HTR-8/SVneo (cell line): ENCODE data around the gene PROM2.

Source experiments
- DNase-seq: peaks from one replicate; pipeline ENCODE4 v3.0.0; 2011; ENCODE audit warnings: low spot score, mixed read lengths; ENCODE audit not compliant: insufficient read length
- FAIRE-seq: peaks from 2 replicates; lab custom pipeline; 2011; peaks lifted over from hg19 to GRCh38; lab: Jason Lieb, UNC

Gene PROM2

DNA sequence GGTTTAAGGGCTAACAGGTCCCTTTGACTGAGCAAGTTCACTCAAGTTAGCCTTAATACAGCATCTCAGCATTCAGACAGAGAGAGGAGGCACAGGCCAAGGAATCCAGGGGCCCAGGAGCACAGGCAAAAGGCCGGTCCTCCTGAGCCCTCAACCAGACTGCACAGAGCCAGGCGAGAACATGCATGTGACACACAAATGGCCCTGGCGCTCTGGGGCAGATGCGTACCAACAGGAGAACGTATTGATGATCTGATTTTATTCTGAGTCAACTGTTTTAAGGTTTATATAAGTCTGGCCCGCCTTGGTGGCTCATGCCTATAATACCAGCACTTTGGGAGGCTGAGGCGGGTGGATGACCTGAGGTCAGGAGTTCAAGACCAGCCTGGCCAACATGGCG, 57.8 kb downstream of the PROM2 start:
- no peak for DNase-seq
- no peak for FAIRE-seq

DNA sequence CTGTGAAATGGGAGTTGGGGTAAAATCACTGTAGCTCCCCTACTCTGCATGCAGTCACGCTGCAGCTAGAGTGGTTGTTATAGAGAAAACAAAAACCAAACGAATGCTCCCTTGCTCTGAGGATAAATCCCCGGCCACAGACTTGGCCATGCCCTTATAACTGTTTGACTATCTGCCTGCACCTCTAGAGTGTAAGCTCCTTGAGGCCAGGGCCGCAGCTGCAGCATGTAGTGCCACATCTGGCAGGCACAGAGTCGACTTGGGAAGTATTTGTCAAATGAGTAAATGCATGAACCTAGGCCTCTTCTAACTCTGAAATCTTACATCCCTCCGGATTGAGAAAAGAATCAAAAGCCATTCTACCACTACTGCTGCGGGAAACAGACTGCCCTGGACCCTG, 58.8 kb downstream of the PROM2 start:
- FAIRE-seq (peak; percentile 69), DNase-seq (no peak)

DNA sequence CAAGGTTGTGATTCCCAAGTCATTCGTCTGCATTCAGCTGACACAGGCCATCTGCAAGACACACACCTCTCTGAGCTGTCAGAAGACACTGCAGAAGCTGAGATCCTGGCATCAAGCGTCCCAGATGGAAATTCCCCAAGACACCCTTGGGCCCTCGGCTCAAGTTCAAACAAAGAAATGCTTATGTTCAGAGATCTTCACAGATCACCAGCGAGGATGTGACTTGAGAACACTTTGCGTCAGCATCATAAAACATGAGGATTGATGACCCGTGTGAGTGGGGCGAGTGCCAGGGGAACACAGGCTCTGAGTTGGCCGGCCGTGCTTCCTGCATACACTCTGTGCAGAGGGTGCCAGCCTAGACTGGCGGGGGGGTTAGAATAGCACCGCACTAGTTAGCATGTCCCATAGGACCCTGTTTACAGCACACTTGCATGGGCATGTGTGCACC, 59.7 kb downstream of the PROM2 start:
- DNase-seq (peak; percentile 83), FAIRE-seq (peak; percentile 99)

DNA sequence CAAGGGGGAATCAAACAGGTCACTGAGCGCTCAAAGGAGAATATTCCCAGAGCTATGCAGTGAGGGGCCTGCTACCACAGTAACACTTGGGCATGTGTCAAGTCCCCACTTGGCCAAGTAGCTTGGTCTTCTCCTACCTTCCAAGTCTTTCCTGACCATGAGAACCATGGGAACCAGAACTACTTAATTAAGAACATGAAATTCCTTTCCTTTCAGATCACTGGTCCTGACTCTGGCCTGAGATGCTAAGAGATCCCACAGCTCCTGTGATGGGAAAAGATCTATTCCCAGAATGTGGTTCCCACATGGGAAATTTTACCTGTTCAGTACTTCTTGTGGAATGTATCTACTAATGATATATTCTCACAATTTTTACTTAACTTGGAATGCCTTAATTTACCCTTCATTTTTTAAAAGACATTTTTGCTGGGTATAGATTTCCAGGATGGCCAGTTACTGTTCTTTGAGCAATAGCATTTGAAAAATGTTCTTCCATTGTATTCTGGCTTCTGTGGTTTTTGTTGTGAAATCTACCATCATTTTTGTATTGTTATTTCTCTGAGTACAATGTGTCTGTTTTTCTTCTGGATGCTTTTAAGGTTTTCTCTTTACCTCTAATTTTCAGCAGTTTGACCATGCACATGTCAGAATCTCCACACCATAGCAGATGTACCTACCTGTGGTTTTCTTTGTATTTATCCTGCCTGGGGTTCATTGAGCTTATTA, 60.8 kb downstream of the PROM2 start:
- DNase-seq (no peak), FAIRE-seq (no peak)

DNA sequence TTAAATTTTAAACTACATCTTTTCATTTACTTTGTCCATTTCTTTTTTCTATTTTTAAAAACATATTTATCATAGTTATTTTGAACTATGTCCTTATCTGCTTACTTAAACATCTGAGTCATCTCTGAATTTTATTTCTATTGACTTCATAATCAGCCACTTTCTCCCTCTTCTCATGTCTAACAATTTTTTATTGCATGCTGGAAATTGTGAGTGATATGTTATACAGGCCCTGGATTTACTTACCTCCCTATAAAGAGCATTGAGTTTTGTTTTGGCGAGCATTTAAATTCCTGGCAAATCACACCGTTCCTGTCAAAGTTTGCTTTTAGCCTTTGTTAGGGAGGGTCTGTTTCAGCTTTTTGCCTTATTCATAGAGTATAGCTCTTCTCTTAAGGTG, 62.2 kb downstream of the PROM2 start:
- FAIRE-seq (no peak), DNase-seq (no peak)

DNA sequence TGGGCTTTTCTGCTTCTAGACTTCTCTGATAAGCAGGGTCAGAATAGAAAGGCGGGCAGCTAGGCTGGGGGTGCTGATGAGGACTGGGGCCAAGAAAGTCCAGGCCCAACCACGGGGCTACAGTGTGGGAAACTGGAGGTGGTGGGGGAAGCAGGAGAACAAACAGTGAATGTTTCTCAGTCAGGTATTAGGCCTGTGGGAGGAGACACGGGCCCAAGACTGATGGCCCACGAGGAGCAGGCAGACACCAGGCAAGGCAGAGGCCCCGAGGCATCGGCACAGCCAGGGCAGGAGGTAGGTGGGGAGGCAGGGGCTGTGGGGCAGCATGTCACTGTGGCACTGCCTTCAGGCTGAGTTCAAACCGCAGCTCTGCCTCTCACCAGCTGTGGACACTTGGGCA, 63.6 kb downstream of the PROM2 start:
- FAIRE-seq (no peak), DNase-seq (no peak)
